Ascending aorta (tissue), 2 donors: ENCODE measurements around the gene PRKD1. TPM values are rescaled to one million over a fixed set of nuclear protein-coding genes. Genes with fewer than 3 reads are reported as not detected.
"Not testable (repeated sequence)": the region's sequence is repeated elsewhere in the genome, so short reads cannot be mapped to it uniquely, and the experiment has no call there.

Source experiments
- DNase-seq, 2 donors: peaks; one replicate each; pipeline ENCODE4 v3.0.0-alpha.2; 2019; ENCODE audit warnings: low spot score in 2 of 2
- H3K27ac ChIP-seq, 2 donors: fragments of 200-600 bp; sonication (generic); one replicate each; pipeline ENCODE4 v1.5.1; 2016 to 2017; ENCODE audit warnings: mild to moderate bottlenecking in 1 of 2
- H3K27me3 ChIP-seq: fragments of 200-600 bp; sonication (generic); one replicate; pipeline ENCODE4 v1.5.1; 2017
- H3K36me3 ChIP-seq, 2 donors: fragments of 200-600 bp; sonication (generic); one replicate each; pipeline ENCODE4 v1.5.1; 2016
- H3K4me1 ChIP-seq, 2 donors: fragments of 200-600 bp; sonication (generic); one replicate each; pipeline ENCODE4 v1.5.1; 2016 to 2017; ENCODE audit warnings: mild to moderate bottlenecking in 1 of 2
- H3K4me3 ChIP-seq, 2 donors: fragments of 200-600 bp; sonication (generic); one replicate each; pipeline ENCODE4 v1.5.1; 2016 to 2017; ENCODE audit warnings: mild to moderate bottlenecking in 1 of 2
- H3K9me3 ChIP-seq, 2 donors: fragments of 200-600 bp; sonication (generic); one replicate each; pipeline ENCODE4 v1.5.1; 2016
- CTCF ChIP-seq, 3 experiments: fragments of 200-600 bp in 2 of 3; fragments of 450-650 bp in 1 of 3; sonication (generic) in 2 of 3; IDR thresholded peaks; one replicate each; pipeline ENCODE4 v1.5.1; 2016 to 2019; ENCODE audit warnings: antibody characterized with exemption in 3 of 3, mild to moderate bottlenecking in 1 of 3, moderate library complexity in 1 of 3
- intact Hi-C: fragments of 100-400 bp; cut with DNase I; formaldehyde crosslinking; loops from one replicate; pipeline ENCODE4 v1.15.1; 2023
- total RNA-seq: library from RNA; depleted of rRNA; stranded (reverse); fragments of >200 nt; gene quantifications from one replicate; pipeline ENCODE4 v1.1.0, GENCODE V29; 2016

The PRKD1 gene
- total RNA-seq, 1 donor from 2014 or later, result 34.6 TPM

- Histone ChIP-seq H3K9me3 (peaks cover 0 to 16% of the 10 kb centered on the region in 2 donors), H3K27ac (no peak overlapping the region), H3K4me3 (no peak overlapping the region), H3K27me3 (no peaks in the 10 kb centered on the region), H3K4me1 (no peaks in the 10 kb centered on the region), H3K36me3 (no peaks in the 10 kb centered on the region)
- intact Hi-C loops, result no loop called here
- TF ChIP-seq CTCF (IDR thresholded peaks at IDR 0.05), result no peak
- DNase-seq, result no peak
These were observed 145.6 kb downstream of the PRKD1 start for GRCh38 chr14:29782041-29782440.

DNA sequence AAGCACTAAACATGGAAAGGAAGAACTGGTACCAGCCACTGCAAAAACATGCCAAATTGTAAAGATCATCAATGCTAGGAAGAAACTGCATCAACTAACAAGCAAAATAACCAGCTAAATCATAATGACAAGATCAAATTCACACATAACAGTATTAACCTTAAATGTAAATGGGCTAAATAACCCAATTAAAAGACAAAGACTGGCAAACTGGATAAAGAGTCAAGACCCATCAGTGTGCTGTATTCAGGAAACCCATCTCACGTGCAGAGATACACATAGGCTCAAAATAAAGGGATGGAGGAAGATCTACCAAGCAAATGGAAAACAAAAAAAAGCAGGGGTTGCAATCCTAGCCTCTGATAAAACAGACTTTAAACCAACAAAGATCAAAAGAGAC is 150.5 kb downstream of the PRKD1 start:
- H3K4me3 ChIP-seq, H3K27ac ChIP-seq, intact Hi-C loops, DNase-seq, H3K27me3 ChIP-seq, H3K36me3 ChIP-seq, H3K4me1 ChIP-seq: not testable (repeated sequence)
- peaks cover 0 to 18% of the 10 kb centered on the region in 2 donors for H3K9me3 ChIP-seq

- Histone ChIP-seq H3K27ac (no peak overlapping the region), H3K27me3 (no peaks in the 10 kb centered on the region), H3K4me3 (no peak overlapping the region), H3K36me3 (no peaks in the 10 kb centered on the region), H3K9me3 (peaks cover 0 to 13% of the 10 kb centered on the region in 2 donors), H3K4me1 (peaks cover 0 to 3% of the 10 kb centered on the region in 2 donors)
- intact Hi-C loops, result no loop called here
- no peak for TF ChIP-seq CTCF (IDR thresholded peaks at IDR 0.05)
- DNase-seq, result no peak
These were observed 153.7 kb downstream of the PRKD1 start for GRCh38 chr14:29773990-29774389.

DNA sequence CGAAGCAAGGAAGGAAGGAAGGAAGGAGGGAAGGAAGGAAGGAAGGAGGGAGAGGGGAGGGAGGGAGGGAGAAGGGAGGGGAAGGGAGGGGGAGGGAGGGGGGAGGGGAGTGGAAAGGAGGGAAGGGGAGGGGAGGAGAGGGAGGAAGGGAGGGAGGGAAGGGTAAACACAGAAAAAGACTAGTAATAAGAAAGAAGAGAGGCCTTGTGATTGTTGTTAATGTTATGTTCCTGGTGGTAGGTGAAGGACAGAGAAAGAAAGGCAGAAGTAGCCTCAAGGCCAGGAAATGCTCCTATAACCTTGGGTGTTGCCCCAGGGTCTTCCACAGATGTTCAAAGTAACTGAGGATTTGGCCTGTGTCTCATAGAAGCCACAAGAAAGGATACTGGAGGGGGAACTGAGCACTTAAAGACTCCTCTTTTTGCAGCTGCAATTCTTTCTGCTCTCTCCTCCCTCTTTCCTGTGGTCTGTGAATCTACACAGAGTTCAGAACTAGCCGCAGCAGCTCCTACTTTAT is 164.2 kb downstream of the PRKD1 start:
- intact Hi-C loops, result no loop called here
- H3K27ac ChIP-seq, result no peak overlapping the region
- H3K9me3 ChIP-seq, result no peaks in the 10 kb centered on the region
- peaks cover 0 to 3% of the 10 kb centered on the region in 2 donors for H3K4me1 ChIP-seq
- DNase-seq, result no peak
- no peaks in the 10 kb centered on the region for H3K27me3 ChIP-seq
- no peak for TF ChIP-seq CTCF (IDR thresholded peaks at IDR 0.05)
- no peak overlapping the region for H3K4me3 ChIP-seq
- no peaks in the 10 kb centered on the region for H3K36me3 ChIP-seq

- no peak for TF ChIP-seq CTCF (IDR thresholded peaks at IDR 0.05)
- Histone ChIP-seq H3K4me1 (peaks cover 0 to 9% of the 10 kb centered on the region in 2 donors), H3K27me3 (no peaks in the 10 kb centered on the region), H3K9me3 (no peaks in the 10 kb centered on the region), H3K4me3 (no peak overlapping the region), H3K27ac (no peak overlapping the region), H3K36me3 (no peaks in the 10 kb centered on the region)
- intact Hi-C loops, result no loop called here
- no peak for DNase-seq
These were observed 167.9 kb downstream of the PRKD1 start for GRCh38 chr14:29759521-29760340.

GRCh38 chr14:29757711-29758233 is 169.9 kb downstream of the PRKD1 start:
- intact Hi-C loops, result no loop called here
- Histone ChIP-seq H3K36me3 (no peaks in the 10 kb centered on the region), H3K9me3 (no peaks in the 10 kb centered on the region), H3K4me3 (no peak overlapping the region), H3K27ac (no peak overlapping the region), H3K27me3 (no peaks in the 10 kb centered on the region), H3K4me1 (peaks cover 0 to 9% of the 10 kb centered on the region in 2 donors)
- no peak for TF ChIP-seq CTCF (IDR thresholded peaks at IDR 0.05)
- DNase-seq, result no peak
